ENCODE results near the gene SIVA1. TPM values are rescaled to one million over a fixed set of nuclear protein-coding genes. Genes with fewer than 3 reads are reported as not detected.

SIVA1 gene
- total RNA-seq, 4 donors from 2014 or later = 64.6 to 144 (median 115) TPM

DNA sequence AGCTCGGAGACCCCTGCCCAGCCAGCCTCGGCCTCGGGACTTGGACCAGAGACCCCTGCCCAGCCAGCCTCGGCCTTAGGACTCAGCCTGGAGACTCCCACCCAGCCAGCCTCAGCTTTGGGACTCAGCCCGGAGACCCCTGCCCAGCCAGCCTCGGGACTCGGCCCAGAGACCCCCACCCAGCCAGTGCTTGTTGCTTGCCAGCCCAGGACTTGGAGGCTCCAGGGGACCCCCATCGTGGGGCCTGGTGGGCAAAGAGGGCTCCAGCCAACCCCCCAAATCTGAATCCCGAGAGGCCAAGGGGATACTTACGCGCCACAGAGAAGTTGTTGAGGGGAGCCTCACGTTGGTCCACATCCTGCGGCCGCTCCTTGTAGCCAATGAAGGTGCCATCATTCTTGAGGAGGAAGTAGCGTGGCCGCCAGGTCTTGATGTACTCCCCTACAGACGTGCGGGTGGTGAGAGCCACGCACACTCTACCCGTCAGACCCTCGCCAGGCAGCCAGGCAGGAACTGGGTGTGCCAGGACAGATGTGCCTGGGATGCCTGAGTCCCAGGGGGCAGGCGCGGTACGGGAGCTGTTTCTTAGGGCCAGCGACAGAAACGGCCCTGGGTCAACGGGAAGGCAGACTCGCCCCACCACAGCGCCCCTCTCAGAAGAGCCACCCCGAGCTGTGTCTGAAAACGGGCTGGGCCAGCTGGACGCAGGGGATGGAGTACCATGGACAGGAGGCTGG is 27.0 kb downstream of the SIVA1 start:
- Histone ChIP-seq H3K9me3 (no peaks in the 10 kb centered on the region), H3K27ac (no peak overlapping the region), H3K4me3 (no peak overlapping the region), H3K4me1 (peaks cover 0 to 7% (median 0%) of the 10 kb centered on the region in 4 donors), H3K36me3 (peaks cover 0 to 48% (median 0%) of the 10 kb centered on the region in 3 donors), H3K27me3 (no peaks in the 10 kb centered on the region)
- DNase-seq = no peak
- TF ChIP-seq POLR2A (IDR thresholded peaks at IDR 0.05) = no peak
- TF ChIP-seq, protein P1, sequence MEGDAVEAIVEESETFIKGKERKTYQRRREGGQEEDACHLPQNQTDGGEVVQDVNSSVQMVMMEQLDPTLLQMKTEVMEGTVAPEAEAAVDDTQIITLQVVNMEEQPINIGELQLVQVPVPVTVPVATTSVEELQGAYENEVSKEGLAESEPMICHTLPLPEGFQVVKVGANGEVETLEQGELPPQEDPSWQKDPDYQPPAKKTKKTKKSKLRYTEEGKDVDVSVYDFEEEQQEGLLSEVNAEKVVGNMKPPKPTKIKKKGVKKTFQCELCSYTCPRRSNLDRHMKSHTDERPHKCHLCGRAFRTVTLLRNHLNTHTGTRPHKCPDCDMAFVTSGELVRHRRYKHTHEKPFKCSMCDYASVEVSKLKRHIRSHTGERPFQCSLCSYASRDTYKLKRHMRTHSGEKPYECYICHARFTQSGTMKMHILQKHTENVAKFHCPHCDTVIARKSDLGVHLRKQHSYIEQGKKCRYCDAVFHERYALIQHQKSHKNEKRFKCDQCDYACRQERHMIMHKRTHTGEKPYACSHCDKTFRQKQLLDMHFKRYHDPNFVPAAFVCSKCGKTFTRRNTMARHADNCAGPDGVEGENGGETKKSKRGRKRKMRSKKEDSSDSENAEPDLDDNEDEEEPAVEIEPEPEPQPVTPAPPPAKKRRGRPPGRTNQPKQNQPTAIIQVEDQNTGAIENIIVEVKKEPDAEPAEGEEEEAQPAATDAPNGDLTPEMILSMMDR (IDR thresholded peaks at IDR 0.05) = no peak

DNA sequence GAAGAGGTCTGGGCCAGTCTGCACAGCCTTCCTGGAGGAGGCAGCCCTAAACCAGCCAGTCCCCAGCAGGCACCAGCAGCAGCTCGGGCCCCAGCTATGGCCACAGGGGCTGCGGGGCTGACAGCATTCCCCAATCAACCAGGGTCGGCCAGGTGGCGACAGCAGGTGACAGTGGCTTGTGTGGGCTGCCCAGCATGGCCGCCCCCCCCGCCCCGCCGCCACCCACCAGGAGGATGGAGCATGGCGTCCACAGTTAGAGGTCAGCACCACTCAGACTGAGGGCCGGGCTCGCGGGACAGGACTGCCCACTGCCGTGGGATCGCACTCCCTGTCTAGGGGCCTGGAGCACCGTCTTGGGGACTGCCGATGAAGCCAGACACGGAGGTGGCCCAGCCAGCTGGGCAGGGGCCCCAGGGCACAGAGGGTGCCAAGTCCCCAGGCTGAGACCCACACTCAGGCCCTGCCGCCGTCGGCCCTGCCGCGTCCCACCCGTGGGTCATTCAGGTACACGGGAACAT is 27.6 kb downstream of the SIVA1 start:
- H3K36me3 ChIP-seq = peaks cover 0 to 46% (median 0%) of the 10 kb centered on the region in 3 donors
- TF ChIP-seq POLR2A (IDR thresholded peaks at IDR 0.05) = no peak
- TF ChIP-seq, protein P1 (IDR thresholded peaks at IDR 0.05) = no peak
- H3K9me3 ChIP-seq = no peaks in the 10 kb centered on the region
- peaks cover 0 to 13% (median 0%) of the 10 kb centered on the region in 4 donors for H3K4me1 ChIP-seq
- no peak overlapping the region for H3K27ac ChIP-seq
- H3K27me3 ChIP-seq = no peaks in the 10 kb centered on the region
- no peak overlapping the region for H3K4me3 ChIP-seq
- no peak for DNase-seq

DNA sequence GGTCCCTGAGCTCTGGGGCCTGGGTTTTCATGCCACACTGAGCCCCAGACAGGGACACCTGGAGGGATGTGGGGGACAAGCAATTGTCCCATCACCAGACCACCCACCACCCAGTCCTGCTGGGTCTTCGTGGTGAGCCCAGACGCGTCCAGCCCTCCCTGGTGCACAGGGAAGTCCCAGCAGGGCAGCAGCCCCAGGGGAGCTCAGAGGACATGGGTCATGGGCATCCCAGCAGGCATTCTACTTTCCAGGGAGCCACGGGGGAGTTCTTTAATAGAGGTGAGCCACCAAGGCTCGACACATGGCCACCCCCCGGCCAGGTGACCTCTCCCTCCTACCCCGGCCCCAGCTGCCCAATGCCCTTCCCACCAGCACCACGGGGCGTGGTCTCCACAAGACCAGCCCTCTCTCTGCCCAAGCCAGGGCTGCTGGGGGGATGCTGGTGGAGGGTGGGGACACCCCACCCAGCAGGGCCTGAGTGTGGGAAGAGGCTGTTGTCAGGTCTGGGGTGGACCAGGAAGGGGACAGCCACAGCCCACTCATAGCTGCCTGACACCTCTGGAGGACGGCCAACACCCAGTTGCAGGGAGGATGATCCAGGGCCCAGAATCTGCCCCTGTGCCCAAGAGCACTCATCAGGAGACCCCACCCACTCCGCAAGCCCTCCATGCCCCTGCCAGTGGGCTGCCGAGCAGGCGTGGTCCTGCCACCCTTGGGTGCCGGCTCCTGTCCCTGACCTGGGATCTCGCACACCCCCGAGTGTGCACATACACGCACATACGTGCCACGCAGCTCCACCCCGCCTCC is 28.5 kb downstream of the SIVA1 start:
- Histone ChIP-seq H3K27me3 (no peaks in the 10 kb centered on the region), H3K36me3 (peaks cover 0 to 44% (median 0%) of the 10 kb centered on the region in 3 donors), H3K4me3 (no peak overlapping the region), H3K4me1 (peaks cover 0 to 13% (median 0%) of the 10 kb centered on the region in 4 donors), H3K9me3 (no peaks in the 10 kb centered on the region), H3K27ac (no peak overlapping the region)
- DNase-seq = no peak
- TF ChIP-seq, protein P1 (IDR thresholded peaks at IDR 0.05) = no peak
- TF ChIP-seq POLR2A (IDR thresholded peaks at IDR 0.05) = no peak

DNA sequence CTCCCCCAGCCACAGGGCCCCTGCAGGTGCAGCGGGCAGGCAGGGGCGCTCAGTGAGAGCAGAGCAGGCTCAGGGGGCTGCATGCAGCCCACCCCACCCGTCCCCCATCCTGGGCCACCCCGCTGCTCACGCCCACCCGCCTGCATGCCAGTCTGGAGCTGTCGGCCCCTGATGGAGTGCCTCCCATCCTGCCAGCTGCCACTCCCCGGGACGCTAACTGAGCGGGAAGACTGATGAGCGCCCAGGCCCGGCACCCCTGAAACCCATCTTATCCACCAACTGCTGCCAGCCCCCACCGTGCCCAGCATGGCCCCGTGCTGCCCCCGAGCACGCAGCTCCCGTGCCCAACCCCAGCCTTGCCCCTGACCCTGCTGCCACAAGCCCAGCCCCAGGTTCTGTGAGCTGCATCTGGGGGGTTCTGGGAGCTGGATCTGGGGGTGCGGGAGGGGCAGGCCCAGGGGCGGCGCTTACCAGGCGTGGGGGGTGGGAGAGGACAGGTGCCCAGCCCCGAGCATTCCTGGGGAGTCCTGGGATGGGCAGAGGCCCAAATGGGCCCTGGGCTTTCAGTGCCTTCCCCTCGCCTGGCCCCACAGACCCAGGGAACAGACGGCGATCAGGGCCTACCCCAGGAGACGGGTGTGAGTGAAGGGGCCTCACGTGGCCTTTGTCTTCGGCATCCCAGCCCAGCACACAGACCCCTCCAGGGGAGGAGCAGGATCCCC is 29.3 kb downstream of the SIVA1 start:
- DNase-seq = no peak
- H3K36me3 ChIP-seq = peaks cover 0 to 40% (median 0%) of the 10 kb centered on the region in 3 donors
- H3K4me1 ChIP-seq = peaks cover 0 to 14% (median 0%) of the 10 kb centered on the region in 4 donors

DNA sequence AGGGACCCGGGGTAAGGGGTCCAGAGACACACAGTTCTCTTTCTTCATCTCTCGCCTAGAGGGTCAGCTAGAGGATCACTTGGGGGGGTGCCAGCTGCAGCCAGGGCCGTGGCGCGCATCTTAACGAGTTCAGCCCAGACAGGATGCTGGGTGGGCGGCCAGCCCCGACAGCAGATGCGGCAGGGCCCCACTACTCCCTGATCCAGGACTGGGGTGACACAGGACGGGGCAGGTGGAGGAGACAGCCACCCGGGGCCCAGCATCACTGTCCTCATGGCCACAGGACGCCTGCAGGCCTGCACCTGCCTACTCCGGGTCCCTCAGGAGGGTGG is 29.8 kb downstream of the SIVA1 start:
- H3K36me3 ChIP-seq = peaks cover 0 to 45% (median 0%) of the 10 kb centered on the region in 3 donors
- no peak overlapping the region for H3K27ac ChIP-seq
- peaks cover 0 to 20% (median 0%) of the 10 kb centered on the region in 4 donors for H3K4me1 ChIP-seq
- DNase-seq = no peak
- no peaks in the 10 kb centered on the region for H3K27me3 ChIP-seq
- no peak for TF ChIP-seq POLR2A (IDR thresholded peaks at IDR 0.05)
- TF ChIP-seq, protein P1 (IDR thresholded peaks at IDR 0.05) = no peak
- no peak overlapping the region for H3K4me3 ChIP-seq
- H3K9me3 ChIP-seq = no peaks in the 10 kb centered on the region

More for the DNA sequence above, 29.3 kb downstream of the SIVA1 start:
- Histone ChIP-seq H3K27me3 (no peaks in the 10 kb centered on the region), H3K27ac (no peak overlapping the region), H3K4me3 (no peak overlapping the region), H3K9me3 (no peaks in the 10 kb centered on the region)
- TF ChIP-seq POLR2A (IDR thresholded peaks at IDR 0.05) = no peak
- TF ChIP-seq, protein P1 (IDR thresholded peaks at IDR 0.05) = no peak
